Measurements from ENCODE around the gene CACNA1S. TPM values are rescaled to one million over a fixed set of nuclear protein-coding genes. Genes with fewer than 3 reads are reported as not detected.

Gene CACNA1S
- total and polyA plus RNA-seq, 2 of the 13 experiments (the other 11 are each of a cell fraction or from before 2014, with no cell fraction given): not detected

DNA sequence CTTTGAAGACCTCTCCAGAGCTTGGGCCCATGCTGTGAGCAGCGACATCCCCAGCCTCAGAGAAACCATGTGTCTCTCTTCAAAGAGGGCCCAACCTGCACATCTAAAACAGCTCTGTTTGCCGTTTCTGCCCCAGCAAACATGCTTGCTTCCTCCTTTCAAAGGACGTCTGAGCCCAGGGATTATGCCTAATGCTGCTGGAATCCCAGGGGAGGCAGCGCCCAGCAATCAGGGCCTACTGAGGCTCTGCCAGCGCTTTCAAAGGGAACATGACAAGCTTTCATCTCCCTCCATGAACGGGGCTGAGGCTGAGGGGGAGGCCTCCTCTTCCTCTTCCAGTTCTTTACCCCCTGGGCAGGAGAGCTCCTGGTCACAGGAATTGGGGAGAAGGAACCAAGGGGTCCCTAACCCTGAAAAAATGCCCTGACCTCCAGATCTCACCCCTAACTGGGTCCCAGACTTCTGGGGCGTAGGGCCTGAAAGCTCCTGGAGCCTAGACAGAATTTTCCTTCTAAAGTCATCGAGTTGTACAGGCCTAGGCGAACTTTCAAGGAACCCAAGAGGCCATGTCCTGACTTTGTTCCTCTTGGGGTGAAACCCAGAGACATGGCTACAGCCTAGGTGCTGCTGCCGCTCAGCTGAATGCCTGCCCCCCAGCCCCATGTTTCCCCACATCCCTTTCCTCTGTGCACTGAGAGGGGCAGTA lies 28.2 kb upstream of the CACNA1S start:
- intact Hi-C loops (cut with micrococcal nuclease; ENCODE audit: unreplicated experiment): no loop called here
- Histone ChIP-seq H3K79me2 (ENCODE audit: insufficient read depth, low read length) (no peaks in the 10 kb centered on the region), H3K27me3 (ENCODE audit: control insufficient read depth in 1 of 2, insufficient read depth in 2 of 2, low read length in 2 of 2) (no peaks in the 10 kb centered on the region), H3K27ac (ENCODE audit: extremely low read length, insufficient read depth, low read length) (no peak overlapping the region), H4K20me1 (ENCODE audit: insufficient read depth, low read length) (0 out of 2 replicates have a peak, but pooled peaks cover 4% of the 10 kb centered on the region), H3K9me3 (ENCODE audit: low read length) (no peaks in the 10 kb centered on the region), H3K4me2 (ENCODE audit: low read depth, low read length) (no peak overlapping the region), H3K4me3 (replicated peaks in 1 of 3; ENCODE audit: insufficient read depth in 1 of 3, low read depth in 2 of 3, low read length in 3 of 3) (no peak overlapping the region), H3K9ac (ENCODE audit: insufficient read depth, low read depth, low read length) (no peak overlapping the region), H2AFZ (ENCODE audit: low read length) (no peak overlapping the region), H3K4me1 (ENCODE audit: insufficient read depth, low read length) (no peaks in the 10 kb centered on the region), H3K36me3 (replicated peaks in 1 of 2; ENCODE audit: control insufficient read depth in 1 of 2, insufficient read depth in 2 of 2, low read length in 2 of 2) (peaks cover 29 to 93% of the 10 kb centered on the region in 2 experiments)
- no TSS peak for BruUV-seq (replicated peaks)
- ChIA-PET CTCF (ENCODE audit: low intra/inter-chr PET ratio, low total read pairs) (no interaction called here), POLR2A (no interaction called here)
- no peak for ATAC-seq
- TF ChIP-seq TCF7 (IDR thresholded peaks at IDR 0.05; ENCODE audit: low read depth): peak; percentile 39; the same call in 1 of the 2 replicates
- TF ChIP-seq, protein P1, sequence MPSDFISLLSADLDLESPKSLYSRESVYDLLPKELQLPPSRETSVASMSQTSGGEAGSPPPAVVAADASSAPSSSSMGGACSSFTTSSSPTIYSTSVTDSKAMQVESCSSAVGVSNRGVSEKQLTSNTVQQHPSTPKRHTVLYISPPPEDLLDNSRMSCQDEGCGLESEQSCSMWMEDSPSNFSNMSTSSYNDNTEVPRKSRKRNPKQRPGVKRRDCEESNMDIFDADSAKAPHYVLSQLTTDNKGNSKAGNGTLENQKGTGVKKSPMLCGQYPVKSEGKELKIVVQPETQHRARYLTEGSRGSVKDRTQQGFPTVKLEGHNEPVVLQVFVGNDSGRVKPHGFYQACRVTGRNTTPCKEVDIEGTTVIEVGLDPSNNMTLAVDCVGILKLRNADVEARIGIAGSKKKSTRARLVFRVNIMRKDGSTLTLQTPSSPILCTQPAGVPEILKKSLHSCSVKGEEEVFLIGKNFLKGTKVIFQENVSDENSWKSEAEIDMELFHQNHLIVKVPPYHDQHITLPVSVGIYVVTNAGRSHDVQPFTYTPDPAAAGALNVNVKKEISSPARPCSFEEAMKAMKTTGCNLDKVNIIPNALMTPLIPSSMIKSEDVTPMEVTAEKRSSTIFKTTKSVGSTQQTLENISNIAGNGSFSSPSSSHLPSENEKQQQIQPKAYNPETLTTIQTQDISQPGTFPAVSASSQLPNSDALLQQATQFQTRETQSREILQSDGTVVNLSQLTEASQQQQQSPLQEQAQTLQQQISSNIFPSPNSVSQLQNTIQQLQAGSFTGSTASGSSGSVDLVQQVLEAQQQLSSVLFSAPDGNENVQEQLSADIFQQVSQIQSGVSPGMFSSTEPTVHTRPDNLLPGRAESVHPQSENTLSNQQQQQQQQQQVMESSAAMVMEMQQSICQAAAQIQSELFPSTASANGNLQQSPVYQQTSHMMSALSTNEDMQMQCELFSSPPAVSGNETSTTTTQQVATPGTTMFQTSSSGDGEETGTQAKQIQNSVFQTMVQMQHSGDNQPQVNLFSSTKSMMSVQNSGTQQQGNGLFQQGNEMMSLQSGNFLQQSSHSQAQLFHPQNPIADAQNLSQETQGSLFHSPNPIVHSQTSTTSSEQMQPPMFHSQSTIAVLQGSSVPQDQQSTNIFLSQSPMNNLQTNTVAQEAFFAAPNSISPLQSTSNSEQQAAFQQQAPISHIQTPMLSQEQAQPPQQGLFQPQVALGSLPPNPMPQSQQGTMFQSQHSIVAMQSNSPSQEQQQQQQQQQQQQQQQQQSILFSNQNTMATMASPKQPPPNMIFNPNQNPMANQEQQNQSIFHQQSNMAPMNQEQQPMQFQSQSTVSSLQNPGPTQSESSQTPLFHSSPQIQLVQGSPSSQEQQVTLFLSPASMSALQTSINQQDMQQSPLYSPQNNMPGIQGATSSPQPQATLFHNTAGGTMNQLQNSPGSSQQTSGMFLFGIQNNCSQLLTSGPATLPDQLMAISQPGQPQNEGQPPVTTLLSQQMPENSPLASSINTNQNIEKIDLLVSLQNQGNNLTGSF (CRISPR knock-in tag; IDR thresholded peaks at IDR 0.05): no peak
- TF ChIP-seq, protein P2, sequence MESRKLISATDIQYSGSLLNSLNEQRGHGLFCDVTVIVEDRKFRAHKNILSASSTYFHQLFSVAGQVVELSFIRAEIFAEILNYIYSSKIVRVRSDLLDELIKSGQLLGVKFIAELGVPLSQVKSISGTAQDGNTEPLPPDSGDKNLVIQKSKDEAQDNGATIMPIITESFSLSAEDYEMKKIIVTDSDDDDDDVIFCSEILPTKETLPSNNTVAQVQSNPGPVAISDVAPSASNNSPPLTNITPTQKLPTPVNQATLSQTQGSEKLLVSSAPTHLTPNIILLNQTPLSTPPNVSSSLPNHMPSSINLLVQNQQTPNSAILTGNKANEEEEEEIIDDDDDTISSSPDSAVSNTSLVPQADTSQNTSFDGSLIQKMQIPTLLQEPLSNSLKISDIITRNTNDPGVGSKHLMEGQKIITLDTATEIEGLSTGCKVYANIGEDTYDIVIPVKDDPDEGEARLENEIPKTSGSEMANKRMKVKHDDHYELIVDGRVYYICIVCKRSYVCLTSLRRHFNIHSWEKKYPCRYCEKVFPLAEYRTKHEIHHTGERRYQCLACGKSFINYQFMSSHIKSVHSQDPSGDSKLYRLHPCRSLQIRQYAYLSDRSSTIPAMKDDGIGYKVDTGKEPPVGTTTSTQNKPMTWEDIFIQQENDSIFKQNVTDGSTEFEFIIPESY (CRISPR knock-in tag; IDR thresholded peaks at IDR 0.05): peak; percentile 52; the same call in 1 of the 2 replicates
- DNase-seq (ENCODE audit: low spot score): peak; percentile 33
- in situ Hi-C loops (cut with HindIII; ENCODE audit: extremely low pct_ligation_motif_present, low pct_unique_long_range_greater_than_20kb): no loop called here
- no peak for FAIRE-seq
- 87% methylated on average over 7 of the region's 10 CpGs for WGBS (ENCODE audit: low lambda C conversion rate)
